ENCODE data around the gene CCDC15. TPM values are rescaled to one million over a fixed set of nuclear protein-coding genes. Genes with fewer than 3 reads are reported as not detected.
A peak's percentile ranks its signal among the peaks of the same experiment; 100 is the strongest.

The CCDC15 gene
- total RNA-seq, 1 experiment from 2014 or later, result 4.0 TPM

- H3K36me3 Mint-ChIP-seq (ENCODE audit: insufficient read depth, unreplicated experiment), result no peaks in the 10 kb centered on the region
- H3K27ac Mint-ChIP-seq (ENCODE audit: unreplicated experiment), result no peak overlapping the region
- Histone ChIP-seq H3K36me3 (ENCODE audit: control insufficient read depth, insufficient read depth, low read length) (no peaks in the 10 kb centered on the region), H3K9me3 (no peaks in the 10 kb centered on the region), H3K4me3 (ENCODE audit: low read depth, low read length) (no peak overlapping the region), H3K27me3 (replicated peaks; ENCODE audit: control insufficient read depth, insufficient read depth, low read length) (no peaks in the 10 kb centered on the region), H3K4me1 (peaks cover 13% of the 10 kb centered on the region)
- BruUV-seq (replicated peaks), result no TSS peak
- no peaks in the 10 kb centered on the region for H3K9me3 Mint-ChIP-seq (ENCODE audit: unreplicated experiment)
- no peaks in the 10 kb centered on the region for H3K4me1 Mint-ChIP-seq (ENCODE audit: low read depth, unreplicated experiment)
- no peak overlapping the region for H3K4me3 Mint-ChIP-seq (ENCODE audit: unreplicated experiment)
- peaks cover 7% of the 10 kb centered on the region for H3K27me3 Mint-ChIP-seq (ENCODE audit: insufficient read depth, unreplicated experiment)
- DNase-seq, result no peak
- CTCF ChIA-PET, result no interaction called here
- intact Hi-C loops (cut with micrococcal nuclease; ENCODE audit: unreplicated experiment), result no loop called here
- TF ChIP-seq, protein P1, sequence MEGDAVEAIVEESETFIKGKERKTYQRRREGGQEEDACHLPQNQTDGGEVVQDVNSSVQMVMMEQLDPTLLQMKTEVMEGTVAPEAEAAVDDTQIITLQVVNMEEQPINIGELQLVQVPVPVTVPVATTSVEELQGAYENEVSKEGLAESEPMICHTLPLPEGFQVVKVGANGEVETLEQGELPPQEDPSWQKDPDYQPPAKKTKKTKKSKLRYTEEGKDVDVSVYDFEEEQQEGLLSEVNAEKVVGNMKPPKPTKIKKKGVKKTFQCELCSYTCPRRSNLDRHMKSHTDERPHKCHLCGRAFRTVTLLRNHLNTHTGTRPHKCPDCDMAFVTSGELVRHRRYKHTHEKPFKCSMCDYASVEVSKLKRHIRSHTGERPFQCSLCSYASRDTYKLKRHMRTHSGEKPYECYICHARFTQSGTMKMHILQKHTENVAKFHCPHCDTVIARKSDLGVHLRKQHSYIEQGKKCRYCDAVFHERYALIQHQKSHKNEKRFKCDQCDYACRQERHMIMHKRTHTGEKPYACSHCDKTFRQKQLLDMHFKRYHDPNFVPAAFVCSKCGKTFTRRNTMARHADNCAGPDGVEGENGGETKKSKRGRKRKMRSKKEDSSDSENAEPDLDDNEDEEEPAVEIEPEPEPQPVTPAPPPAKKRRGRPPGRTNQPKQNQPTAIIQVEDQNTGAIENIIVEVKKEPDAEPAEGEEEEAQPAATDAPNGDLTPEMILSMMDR (IDR thresholded peaks at IDR 0.05; ENCODE audit: insufficient read depth in 1 of 2, low read depth in 1 of 2, low read length in 1 of 2, severe bottlenecking in 1 of 2, unreplicated experiment in 1 of 2), result no peak
- POLR2A ChIA-PET, result no interaction called here
Observed at GRCh38 chr11:124930799-124931198, 23.2 kb upstream of the CCDC15 start.

- H3K36me3 ChIP-seq (ENCODE audit: control insufficient read depth, insufficient read depth, low read length), result no peaks in the 10 kb centered on the region
- peaks cover 13% of the 10 kb centered on the region for H3K4me1 ChIP-seq
- TF ChIP-seq, protein P1 (IDR thresholded peaks at IDR 0.05; ENCODE audit: insufficient read depth in 1 of 2, low read depth in 1 of 2, low read length in 1 of 2, severe bottlenecking in 1 of 2, unreplicated experiment in 1 of 2), result no peak
- intact Hi-C loops (cut with micrococcal nuclease; ENCODE audit: unreplicated experiment), result no loop called here
- H3K27me3 ChIP-seq (replicated peaks; ENCODE audit: control insufficient read depth, insufficient read depth, low read length), result no peaks in the 10 kb centered on the region
- no peak overlapping the region for H3K4me3 ChIP-seq (ENCODE audit: low read depth, low read length)
- H3K9me3 ChIP-seq, result no peaks in the 10 kb centered on the region
- Mint-ChIP-seq H3K36me3 (ENCODE audit: insufficient read depth, unreplicated experiment) (no peaks in the 10 kb centered on the region), H3K9me3 (ENCODE audit: unreplicated experiment) (no peaks in the 10 kb centered on the region), H3K4me3 (ENCODE audit: unreplicated experiment) (no peak overlapping the region), H3K27ac (ENCODE audit: unreplicated experiment) (no peak overlapping the region), H3K27me3 (ENCODE audit: insufficient read depth, unreplicated experiment) (peaks cover 3% of the 10 kb centered on the region), H3K4me1 (ENCODE audit: low read depth, unreplicated experiment) (no peaks in the 10 kb centered on the region)
- BruUV-seq (replicated peaks), result no TSS peak
- POLR2A ChIA-PET, result interaction anchor here (1.1 kb wide), 1 partner anchor 19 kb away, joined by 4 read pairs; the partner anchor contains the start of gene CCDC15
- DNase-seq, result peak in 1 of 2 experiments; percentile 44
- CTCF ChIA-PET, result interaction anchor here (0.5 to 1.6 kb wide), 6 partner anchors 36 to 282 kb away, joined by 3 to 14 read pairs (median 3); no protein-coding TSS in a partner anchor
Observed at GRCh38 chr11:124934862-124935547, 19.0 kb upstream of the CCDC15 start.

- Mint-ChIP-seq H3K27me3 (ENCODE audit: insufficient read depth, unreplicated experiment) (peaks cover 2% of the 10 kb centered on the region), H3K27ac (ENCODE audit: unreplicated experiment) (no peak within 1 kb of the TSS), H3K9me3 (ENCODE audit: unreplicated experiment) (no peaks in the 10 kb centered on the region), H3K4me3 (ENCODE audit: unreplicated experiment) (no peak within 1 kb of the TSS), H3K4me1 (ENCODE audit: low read depth, unreplicated experiment) (no peaks in the 10 kb centered on the region), H3K36me3 (ENCODE audit: insufficient read depth, unreplicated experiment) (no peaks in the 10 kb centered on the region)
- intact Hi-C loops (cut with micrococcal nuclease; ENCODE audit: unreplicated experiment), result no loop called here
- Histone ChIP-seq H3K36me3 (ENCODE audit: control insufficient read depth, insufficient read depth, low read length) (no peaks in the 10 kb centered on the region), H3K4me1 (peaks cover 13% of the 10 kb centered on the region), H3K27me3 (replicated peaks; ENCODE audit: control insufficient read depth, insufficient read depth, low read length) (no peaks in the 10 kb centered on the region), H3K9me3 (no peaks in the 10 kb centered on the region), H3K4me3 (ENCODE audit: low read depth, low read length) (no peak within 1 kb of the TSS)
- DNase-seq, result no peak
- BruUV-seq (replicated peaks), result no TSS peak
- ChIA-PET POLR2A (no interaction called here), CTCF (interaction anchor here (0.6 to 1.6 kb wide), 5 partner anchors 37 to 155 kb away, joined by 3 to 14 read pairs (median 4); no protein-coding TSS in a partner anchor)
- TF ChIP-seq, protein P1 (IDR thresholded peaks at IDR 0.05; ENCODE audit: insufficient read depth in 1 of 2, low read depth in 1 of 2, low read length in 1 of 2, severe bottlenecking in 1 of 2, unreplicated experiment in 1 of 2), result no peak
Observed at GRCh38 chr11:124935548-124936514, 18.2 kb upstream of the CCDC15 start, which contains the start of gene HEPACAM. TSS of gene HEPACAM (minus strand) at chr11:124936047. CDS start at chr11:124936006, 41 bp downstream.

All from Caco-2 (cell line).